GM12891 (cell line): ENCODE data around the gene RCVRN.
"Not testable (repeated sequence)": the region's sequence is repeated elsewhere in the genome, so short reads cannot be mapped to it uniquely, and the experiment has no call there.

ENCODE experiments used
- DNase-seq: peaks from one replicate; pipeline ENCODE4 v3.0.0; 2011; ENCODE audit warnings: low spot score; ENCODE audit not compliant: insufficient read length
- FAIRE-seq: peaks from 2 replicates; lab custom pipeline; 2011; peaks lifted over from hg19 to GRCh38; lab: Jason Lieb, UNC
- PAX5 ChIP-seq: IDR thresholded peaks from 2 replicates; pipeline ENCODE4 v1.6.1; 2011; ENCODE audit warnings: low read length, moderate library complexity, mild to moderate bottlenecking; ENCODE audit not compliant: insufficient read depth, severe bottlenecking
- POLR2A ChIP-seq: IDR thresholded peaks from 2 replicates; pipeline ENCODE4 v1.6.1; 2011; ENCODE audit warnings: low read depth, low read length, control low read depth
- POLR2AphosphoS5 ChIP-seq: IDR thresholded peaks from 2 replicates; pipeline ENCODE4 v1.6.1; 2011; ENCODE audit warnings: low read depth, low read length, control low read depth
- POU2F2 ChIP-seq: IDR thresholded peaks from 2 replicates; pipeline ENCODE4 v1.6.1; 2011; ENCODE audit warnings: low read depth, mild to moderate bottlenecking, control low read depth, low read length, moderate library complexity
- SPI1 ChIP-seq: IDR thresholded peaks from 2 replicates; pipeline ENCODE4 v1.6.1; 2011; ENCODE audit warnings: low read depth, low read length, control low read depth
- TAF1 ChIP-seq: IDR thresholded peaks from 2 replicates; pipeline ENCODE4 v1.6.1; 2011; ENCODE audit warnings: low read depth, low read length, control low read depth

Gene RCVRN

DNA sequence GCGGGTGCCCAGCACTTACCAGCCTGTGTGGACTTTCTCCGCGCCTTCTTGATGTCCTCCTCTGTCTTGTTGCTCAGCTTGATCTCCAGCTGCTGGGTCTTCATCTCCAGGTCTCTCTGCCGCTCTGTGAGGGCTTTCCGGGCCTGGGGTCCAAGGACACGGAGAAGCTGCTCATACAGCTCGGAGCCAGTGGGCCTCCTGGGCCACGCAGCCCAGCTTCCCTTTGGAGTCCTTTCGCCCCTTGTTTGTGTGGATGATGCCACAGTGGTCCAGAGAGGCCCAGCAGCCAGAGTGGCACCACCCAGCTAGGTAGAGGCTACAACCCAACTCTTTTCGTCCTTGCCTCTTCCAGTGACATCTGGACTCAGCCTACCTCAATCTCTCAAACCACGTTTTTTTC lies 20.4 kb upstream of the RCVRN start:
- DNase-seq (no peak), FAIRE-seq (no peak)
- TF ChIP-seq POLR2A (no peak), POLR2AphosphoS5 (no peak), PAX5 (no peak), POU2F2 (no peak), SPI1 (no peak), TAF1 (no peak)

DNA sequence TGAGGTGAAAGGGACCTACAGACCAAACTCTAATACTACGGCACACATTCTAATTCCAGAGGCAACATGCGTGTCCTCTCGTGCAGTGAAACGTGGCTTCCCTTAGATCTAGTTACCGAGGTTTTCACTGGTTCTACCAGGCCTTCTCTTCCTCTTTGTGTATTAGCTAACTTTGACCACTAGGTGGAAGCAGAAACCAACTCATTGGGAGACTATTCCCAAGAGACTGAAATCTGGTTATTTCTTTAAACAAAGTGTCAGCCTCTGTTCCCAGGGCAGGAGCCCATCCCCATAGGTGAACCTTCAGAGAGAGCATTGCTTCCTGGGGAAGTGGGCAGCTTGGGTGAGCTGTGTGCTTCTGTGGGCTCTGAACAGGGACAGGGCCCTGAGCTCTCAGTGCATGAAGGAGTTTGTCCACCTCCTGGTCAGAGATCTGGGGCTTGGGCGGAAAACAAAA lies 19.7 kb upstream of the RCVRN start:
- FAIRE-seq (peak; percentile 90), DNase-seq (peak; percentile 50)
- TF ChIP-seq POLR2A (no peak), SPI1 (peak; percentile 61; the same call in 1 of the 2 replicates), TAF1 (no peak), POU2F2 (no peak), PAX5 (no peak), POLR2AphosphoS5 (no peak)

- TF ChIP-seq PAX5 (no peak), POLR2AphosphoS5 (no peak), TAF1 (no peak), SPI1 (no peak), POU2F2 (no peak), POLR2A (no peak)
- no peak for DNase-seq
- no peak for FAIRE-seq
Measured at GRCh38 chr17:9922012-9922848, 17.2 kb upstream of the RCVRN start.

- FAIRE-seq, DNase-seq: not testable (repeated sequence)
Measured at GRCh38 chr17:9921216-9921615, 16.1 kb upstream of the RCVRN start.

- no peak for DNase-seq
- TF ChIP-seq POLR2A (no peak), POLR2AphosphoS5 (no peak), POU2F2 (no peak), SPI1 (no peak), TAF1 (no peak), PAX5 (no peak)
- no peak for FAIRE-seq
Measured at GRCh38 chr17:9918804-9919352, 13.8 kb upstream of the RCVRN start.

DNA sequence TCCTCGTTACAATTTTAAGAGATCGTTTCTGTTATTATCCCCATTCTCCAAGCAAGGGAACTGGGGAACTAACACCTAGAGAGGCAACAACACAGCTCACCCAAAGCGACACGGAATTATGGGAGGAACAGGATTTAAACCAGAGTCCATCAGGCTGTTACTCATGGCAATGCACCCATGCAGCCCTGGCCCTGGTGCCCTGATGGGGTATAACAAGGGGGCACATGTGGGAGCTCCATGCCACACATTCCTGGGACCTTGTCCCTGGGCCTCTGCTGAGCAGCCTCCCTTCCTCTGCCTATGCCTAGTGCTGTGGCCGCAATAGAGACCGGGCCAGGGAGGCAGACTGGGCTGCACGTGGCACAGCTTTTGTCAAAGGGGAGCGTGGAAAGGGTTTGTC lies 13.3 kb upstream of the RCVRN start:
- no peak for FAIRE-seq
- no peak for TF ChIP-seq POU2F2
- TF ChIP-seq TAF1 = no peak
- no peak for TF ChIP-seq POLR2AphosphoS5
- no peak for TF ChIP-seq PAX5
- no peak for TF ChIP-seq SPI1
- TF ChIP-seq POLR2A = no peak
- no peak for DNase-seq

GRCh38 chr17:9917801-9918200 lies 12.7 kb upstream of the RCVRN start:
- DNase-seq = no peak
- TF ChIP-seq POLR2AphosphoS5 (no peak), POU2F2 (no peak), SPI1 (no peak), TAF1 (no peak), POLR2A (no peak), PAX5 (no peak)
- FAIRE-seq = no peak

- FAIRE-seq = no peak
- no peak for DNase-seq
- TF ChIP-seq SPI1 = no peak
- TF ChIP-seq POLR2A = no peak
- TF ChIP-seq TAF1 = no peak
- no peak for TF ChIP-seq POU2F2
- TF ChIP-seq POLR2AphosphoS5 = no peak
- no peak for TF ChIP-seq PAX5
Measured at GRCh38 chr17:9917131-9917530, 12.1 kb upstream of the RCVRN start.

- FAIRE-seq (no peak), DNase-seq (no peak)
- TF ChIP-seq TAF1 (no peak), POLR2AphosphoS5 (no peak), PAX5 (no peak), POU2F2 (no peak), POLR2A (no peak), SPI1 (no peak)
Measured at GRCh38 chr17:9916108-9916507, 11.0 kb upstream of the RCVRN start.
